ENCODE measurements around the gene KLHL3. TPM values are rescaled to one million over a fixed set of nuclear protein-coding genes. Genes with fewer than 3 reads are reported as not detected.

KLHL3 gene
- polyA plus RNA-seq, 1 experiment: 2.2 TPM

GRCh38 chr5:137604348-137605095 lies 131.4 kb downstream of the KLHL3 start:
- H3K9me3 ChIP-seq (ENCODE audit: control insufficient read depth, insufficient read depth, low read length): no peaks in the 10 kb centered on the region
- H3K27me3 ChIP-seq (ENCODE audit: control insufficient read depth, insufficient read depth, low read length): peaks cover 15% of the 10 kb centered on the region
- no peak overlapping the region for H3K4me3 ChIP-seq (ENCODE audit: low read depth, low read length)
- ChIA-PET CTCF (interaction anchor here (0.8 to 1.7 kb wide), 2 partner anchors 284 to 286 kb away, joined by 3 to 5 read pairs; no protein-coding TSS in a partner anchor), POLR2A (no interaction called here)
- DNase-seq (ENCODE audit: low read depth, low spot score): no peak
- TF ChIP-seq, protein P1, sequence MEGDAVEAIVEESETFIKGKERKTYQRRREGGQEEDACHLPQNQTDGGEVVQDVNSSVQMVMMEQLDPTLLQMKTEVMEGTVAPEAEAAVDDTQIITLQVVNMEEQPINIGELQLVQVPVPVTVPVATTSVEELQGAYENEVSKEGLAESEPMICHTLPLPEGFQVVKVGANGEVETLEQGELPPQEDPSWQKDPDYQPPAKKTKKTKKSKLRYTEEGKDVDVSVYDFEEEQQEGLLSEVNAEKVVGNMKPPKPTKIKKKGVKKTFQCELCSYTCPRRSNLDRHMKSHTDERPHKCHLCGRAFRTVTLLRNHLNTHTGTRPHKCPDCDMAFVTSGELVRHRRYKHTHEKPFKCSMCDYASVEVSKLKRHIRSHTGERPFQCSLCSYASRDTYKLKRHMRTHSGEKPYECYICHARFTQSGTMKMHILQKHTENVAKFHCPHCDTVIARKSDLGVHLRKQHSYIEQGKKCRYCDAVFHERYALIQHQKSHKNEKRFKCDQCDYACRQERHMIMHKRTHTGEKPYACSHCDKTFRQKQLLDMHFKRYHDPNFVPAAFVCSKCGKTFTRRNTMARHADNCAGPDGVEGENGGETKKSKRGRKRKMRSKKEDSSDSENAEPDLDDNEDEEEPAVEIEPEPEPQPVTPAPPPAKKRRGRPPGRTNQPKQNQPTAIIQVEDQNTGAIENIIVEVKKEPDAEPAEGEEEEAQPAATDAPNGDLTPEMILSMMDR (IDR thresholded peaks at IDR 0.05; ENCODE audit: low read depth, low read length): no peak
- no peak overlapping the region for H3K27ac ChIP-seq (ENCODE audit: low read depth, low read length)

DNA sequence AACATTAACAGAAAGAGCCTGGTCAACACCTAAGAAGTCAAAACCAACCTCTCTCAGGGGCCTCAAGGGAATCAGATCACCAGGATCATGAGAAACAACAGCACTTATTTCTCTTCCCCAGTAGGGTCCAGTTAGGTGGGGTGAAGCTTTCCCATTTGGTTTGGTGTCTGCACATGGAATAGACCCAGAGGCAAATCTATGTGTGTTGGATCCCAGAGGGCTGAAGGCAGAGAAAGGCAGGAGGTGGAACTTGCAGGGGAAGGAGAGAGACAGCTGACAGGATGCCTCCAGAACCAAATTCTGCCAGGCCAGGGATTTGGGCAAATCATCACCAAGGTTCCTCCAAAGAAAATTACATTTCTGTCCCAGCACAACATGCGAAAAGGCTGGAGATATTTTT lies 132.0 kb downstream of the KLHL3 start:
- TF ChIP-seq, protein P1 (IDR thresholded peaks at IDR 0.05; ENCODE audit: low read depth, low read length): no peak
- Histone ChIP-seq H3K4me3 (ENCODE audit: low read depth, low read length) (no peak overlapping the region), H3K27ac (ENCODE audit: low read depth, low read length) (no peak overlapping the region), H3K27me3 (ENCODE audit: control insufficient read depth, insufficient read depth, low read length) (peaks cover 15% of the 10 kb centered on the region), H3K9me3 (ENCODE audit: control insufficient read depth, insufficient read depth, low read length) (no peaks in the 10 kb centered on the region)
- DNase-seq (ENCODE audit: low read depth, low spot score): no peak
- ChIA-PET POLR2A (no interaction called here), CTCF (interaction anchor here (0.8 kb wide), 1 partner anchor 285 kb away, joined by 3 read pairs; no protein-coding TSS in a partner anchor)

DNA sequence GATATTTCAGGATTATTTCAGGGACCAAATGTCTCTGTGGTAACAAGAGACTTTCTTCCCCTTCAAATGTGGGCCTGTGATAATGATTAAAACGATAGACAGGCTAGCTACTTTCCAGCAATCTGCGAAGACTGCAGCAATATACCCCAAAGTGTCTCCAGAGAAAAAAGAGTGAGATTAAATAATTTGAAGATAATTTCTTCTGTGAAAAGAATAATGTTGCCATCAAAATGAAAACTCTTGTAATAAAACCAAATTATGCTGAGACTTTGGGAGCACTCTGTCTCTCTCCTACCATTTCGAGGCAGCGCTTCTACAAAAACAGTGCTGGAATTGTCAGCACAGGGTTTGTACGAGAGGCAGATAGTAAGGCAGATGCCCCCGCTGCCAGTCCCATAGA lies 132.5 kb downstream of the KLHL3 start:
- Histone ChIP-seq H3K27me3 (ENCODE audit: control insufficient read depth, insufficient read depth, low read length) (peaks cover 14% of the 10 kb centered on the region), H3K4me3 (ENCODE audit: low read depth, low read length) (no peak overlapping the region), H3K27ac (ENCODE audit: low read depth, low read length) (no peak overlapping the region), H3K9me3 (ENCODE audit: control insufficient read depth, insufficient read depth, low read length) (no peaks in the 10 kb centered on the region)
- POLR2A ChIA-PET: no interaction called here
- DNase-seq (ENCODE audit: low read depth, low spot score): no peak
- CTCF ChIA-PET: no interaction called here
- TF ChIP-seq, protein P1 (IDR thresholded peaks at IDR 0.05; ENCODE audit: low read depth, low read length): no peak

GRCh38 chr5:137602721-137603273 lies 133.1 kb downstream of the KLHL3 start:
- H3K9me3 ChIP-seq (ENCODE audit: control insufficient read depth, insufficient read depth, low read length): no peaks in the 10 kb centered on the region
- ChIA-PET CTCF (no interaction called here), POLR2A (no interaction called here)
- no peak for DNase-seq (ENCODE audit: low read depth, low spot score)
- TF ChIP-seq, protein P1 (IDR thresholded peaks at IDR 0.05; ENCODE audit: low read depth, low read length): no peak
- H3K4me3 ChIP-seq (ENCODE audit: low read depth, low read length): no peak overlapping the region
- H3K27me3 ChIP-seq (ENCODE audit: control insufficient read depth, insufficient read depth, low read length): peaks cover 9% of the 10 kb centered on the region
- H3K27ac ChIP-seq (ENCODE audit: low read depth, low read length): no peak overlapping the region

GRCh38 chr5:137600721-137601360 lies 135.0 kb downstream of the KLHL3 start:
- H3K4me3 ChIP-seq (ENCODE audit: low read depth, low read length): no peak overlapping the region
- CTCF ChIA-PET: no interaction called here
- DNase-seq (ENCODE audit: low read depth, low spot score): no peak
- TF ChIP-seq, protein P1 (IDR thresholded peaks at IDR 0.05; ENCODE audit: low read depth, low read length): no peak
- peaks cover 3% of the 10 kb centered on the region for H3K27me3 ChIP-seq (ENCODE audit: control insufficient read depth, insufficient read depth, low read length)
- H3K27ac ChIP-seq (ENCODE audit: low read depth, low read length): no peak overlapping the region
- POLR2A ChIA-PET: no interaction called here
- H3K9me3 ChIP-seq (ENCODE audit: control insufficient read depth, insufficient read depth, low read length): no peaks in the 10 kb centered on the region
